ENCODE results near the gene CXXC5. TPM values are rescaled to one million over a fixed set of nuclear protein-coding genes. Genes with fewer than 3 reads are reported as not detected.
A peak's percentile ranks its signal among the peaks of the same experiment; 100 is the strongest.

Gene CXXC5
- total and polyA plus RNA-seq, 9 of the 15 experiments (the other 6 are each of a cell fraction or from before 2014, with no cell fraction given), result 1.9 to 123 (median 45.8) TPM

DNA sequence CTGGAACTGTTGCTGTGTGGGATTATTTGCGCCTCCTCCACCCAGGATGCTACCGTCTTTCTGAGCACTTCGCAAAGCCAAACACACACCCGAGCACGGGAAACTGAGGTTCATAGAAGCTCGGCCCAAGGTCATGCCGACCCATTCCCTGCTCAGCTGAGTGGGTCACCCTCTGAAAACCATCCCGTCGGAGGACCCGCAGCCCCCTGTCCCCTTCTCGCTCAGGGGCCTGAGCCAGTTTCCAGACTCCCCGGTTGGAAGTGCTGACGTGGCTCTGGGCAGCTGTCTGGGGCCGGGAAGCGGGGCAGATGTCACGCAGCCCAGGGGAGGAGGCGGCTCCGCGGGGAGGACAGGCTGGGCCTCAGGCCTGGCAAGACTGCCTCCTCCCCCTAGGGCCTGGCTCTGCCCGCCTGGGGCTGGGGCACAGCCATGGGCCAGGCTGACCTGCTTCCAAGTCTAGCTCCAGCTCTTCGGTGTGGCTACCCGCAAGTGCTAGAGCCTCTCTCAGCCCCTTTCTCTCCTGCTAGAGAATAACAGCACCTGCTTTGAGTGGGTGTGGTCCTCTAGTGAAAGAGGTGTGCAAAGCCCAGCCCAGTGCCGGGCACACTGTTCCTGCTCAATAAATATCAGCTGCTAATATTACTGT lies 9.9 kb upstream of the CXXC5 start (continued):
- TF ChIP-seq, protein P1, sequence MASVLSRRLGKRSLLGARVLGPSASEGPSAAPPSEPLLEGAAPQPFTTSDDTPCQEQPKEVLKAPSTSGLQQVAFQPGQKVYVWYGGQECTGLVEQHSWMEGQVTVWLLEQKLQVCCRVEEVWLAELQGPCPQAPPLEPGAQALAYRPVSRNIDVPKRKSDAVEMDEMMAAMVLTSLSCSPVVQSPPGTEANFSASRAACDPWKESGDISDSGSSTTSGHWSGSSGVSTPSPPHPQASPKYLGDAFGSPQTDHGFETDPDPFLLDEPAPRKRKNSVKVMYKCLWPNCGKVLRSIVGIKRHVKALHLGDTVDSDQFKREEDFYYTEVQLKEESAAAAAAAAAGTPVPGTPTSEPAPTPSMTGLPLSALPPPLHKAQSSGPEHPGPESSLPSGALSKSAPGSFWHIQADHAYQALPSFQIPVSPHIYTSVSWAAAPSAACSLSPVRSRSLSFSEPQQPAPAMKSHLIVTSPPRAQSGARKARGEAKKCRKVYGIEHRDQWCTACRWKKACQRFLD (CRISPR knock-in tag; IDR thresholded peaks at IDR 0.05), result peak; percentile 70; the same call in 1 of the 2 replicates
- TF ChIP-seq, protein P2, sequence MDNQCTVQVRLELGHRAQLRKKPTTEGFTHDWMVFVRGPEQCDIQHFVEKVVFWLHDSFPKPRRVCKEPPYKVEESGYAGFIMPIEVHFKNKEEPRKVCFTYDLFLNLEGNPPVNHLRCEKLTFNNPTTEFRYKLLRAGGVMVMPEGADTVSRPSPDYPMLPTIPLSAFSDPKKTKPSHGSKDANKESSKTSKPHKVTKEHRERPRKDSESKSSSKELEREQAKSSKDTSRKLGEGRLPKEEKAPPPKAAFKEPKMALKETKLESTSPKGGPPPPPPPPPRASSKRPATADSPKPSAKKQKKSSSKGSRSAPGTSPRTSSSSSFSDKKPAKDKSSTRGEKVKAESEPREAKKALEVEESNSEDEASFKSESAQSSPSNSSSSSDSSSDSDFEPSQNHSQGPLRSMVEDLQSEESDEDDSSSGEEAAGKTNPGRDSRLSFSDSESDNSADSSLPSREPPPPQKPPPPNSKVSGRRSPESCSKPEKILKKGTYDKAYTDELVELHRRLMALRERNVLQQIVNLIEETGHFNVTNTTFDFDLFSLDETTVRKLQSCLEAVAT (IDR thresholded peaks at IDR 0.05), result no peak
- TF ChIP-seq ERF (CRISPR knock-in tag; IDR thresholded peaks at IDR 0.05) (0 out of 2 replicates have a peak, but pooled peaks have one; percentile 44), WHSC1 (IDR thresholded peaks at IDR 0.05; ENCODE audit: low read length) (no peak), FOXA3 (CRISPR knock-in tag; conservative IDR thresholded peaks at IDR 0.05 in 1 of 2, IDR thresholded peaks at IDR 0.05 in 1 of 2) (no peak), ZNF699 (CRISPR knock-in tag; IDR thresholded peaks at IDR 0.05; ENCODE audit: insufficient replicate concordance) (no peak), ETV5 (CRISPR knock-in tag; IDR thresholded peaks at IDR 0.05; ENCODE audit: low read depth) (no peak), BRCA1 (IDR thresholded peaks at IDR 0.05) (no peak), BRCA1 (CRISPR knock-in tag; IDR thresholded peaks at IDR 0.05) (no peak), BMI1 (IDR thresholded peaks at IDR 0.05; ENCODE audit: low read length) (no peak), ATF1 (CRISPR knock-in tag; IDR thresholded peaks at IDR 0.05) (no peak), ATF1 (tag; IDR thresholded peaks at IDR 0.05) (peak; percentile 63; the same call in 1 of the 2 replicates), HDAC8 (tag; IDR thresholded peaks at IDR 0.05) (peak; percentile 72; the same call in 1 of the 2 replicates)
- TF ChIP-seq, protein P3, sequence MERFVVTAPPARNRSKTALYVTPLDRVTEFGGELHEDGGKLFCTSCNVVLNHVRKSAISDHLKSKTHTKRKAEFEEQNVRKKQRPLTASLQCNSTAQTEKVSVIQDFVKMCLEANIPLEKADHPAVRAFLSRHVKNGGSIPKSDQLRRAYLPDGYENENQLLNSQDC (CRISPR knock-in tag; IDR thresholded peaks at IDR 0.05), result 0 out of 2 replicates have a peak, but pooled peaks have one; percentile 4
- TF ChIP-seq, protein P4, sequence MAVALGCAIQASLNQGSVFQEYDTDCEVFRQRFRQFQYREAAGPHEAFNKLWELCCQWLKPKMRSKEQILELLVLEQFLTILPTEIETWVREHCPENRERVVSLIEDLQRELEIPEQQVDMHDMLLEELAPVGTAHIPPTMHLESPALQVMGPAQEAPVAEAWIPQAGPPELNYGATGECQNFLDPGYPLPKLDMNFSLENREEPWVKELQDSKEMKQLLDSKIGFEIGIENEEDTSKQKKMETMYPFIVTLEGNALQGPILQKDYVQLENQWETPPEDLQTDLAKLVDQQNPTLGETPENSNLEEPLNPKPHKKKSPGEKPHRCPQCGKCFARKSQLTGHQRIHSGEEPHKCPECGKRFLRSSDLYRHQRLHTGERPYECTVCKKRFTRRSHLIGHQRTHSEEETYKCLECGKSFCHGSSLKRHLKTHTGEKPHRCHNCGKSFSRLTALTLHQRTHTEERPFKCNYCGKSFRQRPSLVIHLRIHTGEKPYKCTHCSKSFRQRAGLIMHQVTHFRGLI (CRISPR knock-in tag; IDR thresholded peaks at IDR 0.05), result no peak
- TF ChIP-seq, protein P5, sequence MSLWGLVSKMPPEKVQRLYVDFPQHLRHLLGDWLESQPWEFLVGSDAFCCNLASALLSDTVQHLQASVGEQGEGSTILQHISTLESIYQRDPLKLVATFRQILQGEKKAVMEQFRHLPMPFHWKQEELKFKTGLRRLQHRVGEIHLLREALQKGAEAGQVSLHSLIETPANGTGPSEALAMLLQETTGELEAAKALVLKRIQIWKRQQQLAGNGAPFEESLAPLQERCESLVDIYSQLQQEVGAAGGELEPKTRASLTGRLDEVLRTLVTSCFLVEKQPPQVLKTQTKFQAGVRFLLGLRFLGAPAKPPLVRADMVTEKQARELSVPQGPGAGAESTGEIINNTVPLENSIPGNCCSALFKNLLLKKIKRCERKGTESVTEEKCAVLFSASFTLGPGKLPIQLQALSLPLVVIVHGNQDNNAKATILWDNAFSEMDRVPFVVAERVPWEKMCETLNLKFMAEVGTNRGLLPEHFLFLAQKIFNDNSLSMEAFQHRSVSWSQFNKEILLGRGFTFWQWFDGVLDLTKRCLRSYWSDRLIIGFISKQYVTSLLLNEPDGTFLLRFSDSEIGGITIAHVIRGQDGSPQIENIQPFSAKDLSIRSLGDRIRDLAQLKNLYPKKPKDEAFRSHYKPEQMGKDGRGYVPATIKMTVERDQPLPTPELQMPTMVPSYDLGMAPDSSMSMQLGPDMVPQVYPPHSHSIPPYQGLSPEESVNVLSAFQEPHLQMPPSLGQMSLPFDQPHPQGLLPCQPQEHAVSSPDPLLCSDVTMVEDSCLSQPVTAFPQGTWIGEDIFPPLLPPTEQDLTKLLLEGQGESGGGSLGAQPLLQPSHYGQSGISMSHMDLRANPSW (CRISPR knock-in tag; IDR thresholded peaks at IDR 0.05), result no peak
- TF ChIP-seq, protein P6, sequence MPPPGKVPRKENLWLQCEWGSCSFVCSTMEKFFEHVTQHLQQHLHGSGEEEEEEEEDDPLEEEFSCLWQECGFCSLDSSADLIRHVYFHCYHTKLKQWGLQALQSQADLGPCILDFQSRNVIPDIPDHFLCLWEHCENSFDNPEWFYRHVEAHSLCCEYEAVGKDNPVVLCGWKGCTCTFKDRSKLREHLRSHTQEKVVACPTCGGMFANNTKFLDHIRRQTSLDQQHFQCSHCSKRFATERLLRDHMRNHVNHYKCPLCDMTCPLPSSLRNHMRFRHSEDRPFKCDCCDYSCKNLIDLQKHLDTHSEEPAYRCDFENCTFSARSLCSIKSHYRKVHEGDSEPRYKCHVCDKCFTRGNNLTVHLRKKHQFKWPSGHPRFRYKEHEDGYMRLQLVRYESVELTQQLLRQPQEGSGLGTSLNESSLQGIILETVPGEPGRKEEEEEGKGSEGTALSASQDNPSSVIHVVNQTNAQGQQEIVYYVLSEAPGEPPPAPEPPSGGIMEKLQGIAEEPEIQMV (tag; conservative IDR thresholded peaks at IDR 0.05; ENCODE audit: low read depth), result no peak

Data from K562 (cell line).